CD4-positive, alpha-beta T cell treated with Interleukin-6 at 100 ng/mL for 8 hours (primary cell): ENCODE results near the gene SORCS2.

Experiments
- DNase-seq: peaks from one replicate; pipeline ENCODE4 v3.0.0-alpha.2; 2020; ENCODE audit warnings: mixed read lengths, low spot score

SORCS2 gene

DNA sequence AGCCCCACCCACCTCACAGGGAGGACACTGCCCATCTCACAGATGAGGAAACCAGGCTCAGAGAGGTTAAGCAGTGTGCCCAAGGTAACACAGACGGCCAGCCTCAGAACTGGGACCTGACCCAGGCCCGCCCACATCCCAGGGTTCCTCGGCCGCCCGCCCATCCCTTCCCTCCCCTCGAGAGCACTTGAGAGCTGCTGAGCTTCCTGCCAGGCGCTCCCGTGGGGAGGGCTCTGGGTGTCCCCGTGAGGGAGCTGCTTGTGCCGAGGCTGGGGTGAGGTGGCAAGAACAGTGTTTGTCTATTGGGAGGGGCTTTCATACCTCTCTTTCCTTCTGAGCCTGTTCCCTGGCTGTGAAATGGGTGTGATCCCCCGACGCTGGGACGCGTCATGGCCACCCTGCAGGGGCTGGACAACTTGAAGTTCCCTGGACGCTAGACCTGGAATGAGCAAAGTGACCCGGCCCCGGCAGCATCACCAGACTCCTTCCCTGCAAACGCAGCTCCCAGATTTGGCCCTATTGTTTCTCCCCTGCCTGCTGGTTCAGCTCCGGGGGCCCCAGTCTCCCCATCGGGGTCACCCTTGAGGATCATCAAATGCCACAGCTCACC, 542.4 kb downstream of the SORCS2 start:
- DNase-seq: no peak

DNA sequence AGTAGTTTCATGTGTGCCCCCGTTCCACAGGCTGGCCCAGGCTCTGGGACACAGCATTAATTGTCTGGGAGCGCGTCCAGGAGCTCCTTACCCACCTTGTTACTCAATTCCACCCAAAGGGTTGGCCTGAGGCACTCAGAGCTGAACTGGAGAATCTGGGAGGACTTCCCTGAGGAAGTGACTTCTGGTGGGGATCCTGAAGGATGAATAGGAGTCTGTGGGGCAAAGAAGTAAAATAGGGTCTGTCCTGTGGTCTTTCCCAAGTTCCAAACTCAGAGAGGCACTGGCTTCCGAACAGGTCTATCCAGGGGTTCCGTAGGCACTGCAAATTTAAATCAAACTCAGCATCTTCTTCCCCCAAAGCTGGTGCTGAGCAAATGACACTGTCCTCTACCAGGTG, 543.1 kb downstream of the SORCS2 start:
- no peak for DNase-seq

DNA sequence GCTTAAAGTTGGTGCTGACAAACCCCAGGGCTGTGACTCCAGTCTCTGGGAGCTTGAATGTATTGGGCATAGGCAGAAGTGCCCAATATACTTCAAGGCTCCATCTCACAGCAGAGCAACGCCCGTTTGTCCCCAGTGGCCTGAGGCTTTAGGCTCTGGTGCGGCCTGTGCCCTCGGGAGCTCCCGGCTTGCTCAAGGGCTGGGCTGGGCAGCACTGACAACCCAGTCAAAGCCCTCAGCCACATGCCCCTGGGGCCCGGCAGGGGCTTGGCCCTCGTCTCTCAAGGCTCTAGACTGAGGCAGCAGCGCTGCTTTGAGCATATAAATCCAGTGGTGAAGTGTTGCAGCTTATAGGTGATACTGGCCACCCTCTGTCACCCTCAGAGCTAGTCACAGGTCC, 543.6 kb downstream of the SORCS2 start:
- no peak for DNase-seq

DNA sequence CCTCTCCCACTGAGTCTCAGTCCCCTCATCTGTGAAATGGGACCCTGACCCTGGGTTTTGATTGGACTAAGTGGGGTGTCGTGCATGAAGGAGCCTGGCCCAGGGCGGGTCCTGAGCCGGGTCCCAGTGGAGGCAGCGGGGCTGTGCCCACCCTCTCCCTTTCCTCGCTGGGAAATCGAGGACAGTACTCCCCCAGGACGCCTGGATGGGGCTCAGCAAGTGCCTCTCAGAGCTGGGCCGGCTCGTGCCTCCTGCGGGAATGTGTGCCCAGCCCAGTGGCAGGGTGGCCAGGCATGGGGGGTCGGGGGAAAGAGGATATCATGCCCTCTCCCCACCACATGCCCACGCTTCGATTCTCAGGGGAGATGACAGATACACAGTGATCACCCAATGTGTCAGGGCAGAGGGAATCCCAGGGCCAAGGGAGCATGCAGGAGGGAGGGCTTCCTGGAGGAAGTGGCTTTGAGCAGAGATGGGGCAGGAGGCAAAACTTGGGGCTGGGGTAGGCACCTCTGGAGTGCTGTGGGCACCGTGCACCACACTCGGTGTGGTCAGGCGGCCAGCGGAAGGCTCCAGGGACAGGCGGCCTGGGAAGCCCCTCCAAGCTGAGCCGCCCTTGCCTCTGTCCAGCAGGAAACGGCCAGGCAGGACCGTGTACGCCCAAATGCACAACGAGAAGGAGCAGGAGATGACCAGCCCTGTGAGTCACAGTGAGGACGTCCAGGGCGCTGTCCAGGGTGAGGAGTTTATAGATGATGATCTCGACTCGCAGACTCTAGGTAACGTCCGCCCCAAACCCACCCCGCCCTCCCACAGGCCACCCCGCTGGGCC, 544.3 kb downstream of the SORCS2 start:
- DNase-seq: no peak

DNA sequence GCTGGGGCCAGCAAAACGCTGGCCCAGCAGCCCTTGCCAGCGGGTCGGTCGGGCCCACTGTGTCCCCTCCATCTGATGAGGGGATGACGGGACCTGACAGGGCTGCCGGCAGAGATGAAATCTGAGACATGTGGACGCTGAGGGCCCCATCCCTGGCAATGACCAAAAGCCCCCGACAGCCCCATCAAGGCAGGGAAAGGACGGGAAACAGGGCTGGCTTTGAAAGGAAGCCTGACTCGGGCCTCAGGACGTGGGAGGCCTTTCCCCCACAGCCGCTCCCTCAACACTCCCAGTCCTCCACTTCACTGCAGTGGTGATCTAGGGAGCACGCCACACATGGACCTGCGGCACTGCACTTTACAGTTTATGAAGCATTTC, 544.9 kb downstream of the SORCS2 start:
- no peak for DNase-seq

DNA sequence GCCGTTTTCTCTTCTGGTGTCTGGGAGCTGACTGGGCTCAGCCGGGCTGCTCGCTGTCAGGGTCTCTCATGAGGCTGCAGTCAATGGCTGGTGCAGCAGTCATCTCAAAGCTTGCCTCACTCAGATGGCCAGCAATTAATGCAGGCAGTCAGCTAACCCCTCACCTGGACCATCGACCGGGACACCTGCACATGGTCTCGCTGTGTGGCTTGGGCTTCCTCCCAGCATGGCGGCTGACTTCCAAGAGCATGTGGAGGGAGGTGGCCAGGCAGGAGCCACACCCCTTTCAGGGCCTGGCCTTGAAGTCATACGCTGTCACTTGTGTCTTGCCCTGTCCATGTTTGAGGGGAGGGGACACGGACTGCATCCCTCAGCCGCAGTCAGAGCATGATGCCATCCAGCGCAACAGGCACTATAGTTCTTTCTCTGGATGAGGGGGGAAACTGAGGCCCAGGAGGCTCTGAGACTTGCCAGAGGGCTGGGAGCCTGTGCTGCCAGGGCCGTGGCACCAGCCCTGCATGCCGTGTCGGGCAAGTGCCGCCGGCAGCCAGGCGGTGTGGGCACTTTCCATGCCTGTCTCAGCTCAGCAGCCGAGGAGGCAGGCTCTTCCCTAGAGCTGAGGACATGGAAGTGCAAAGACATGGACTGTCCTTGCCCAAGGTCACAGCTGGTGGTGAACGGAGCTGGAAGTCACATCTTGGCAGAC, 545.6 kb downstream of the SORCS2 start:
- no peak for DNase-seq

DNA sequence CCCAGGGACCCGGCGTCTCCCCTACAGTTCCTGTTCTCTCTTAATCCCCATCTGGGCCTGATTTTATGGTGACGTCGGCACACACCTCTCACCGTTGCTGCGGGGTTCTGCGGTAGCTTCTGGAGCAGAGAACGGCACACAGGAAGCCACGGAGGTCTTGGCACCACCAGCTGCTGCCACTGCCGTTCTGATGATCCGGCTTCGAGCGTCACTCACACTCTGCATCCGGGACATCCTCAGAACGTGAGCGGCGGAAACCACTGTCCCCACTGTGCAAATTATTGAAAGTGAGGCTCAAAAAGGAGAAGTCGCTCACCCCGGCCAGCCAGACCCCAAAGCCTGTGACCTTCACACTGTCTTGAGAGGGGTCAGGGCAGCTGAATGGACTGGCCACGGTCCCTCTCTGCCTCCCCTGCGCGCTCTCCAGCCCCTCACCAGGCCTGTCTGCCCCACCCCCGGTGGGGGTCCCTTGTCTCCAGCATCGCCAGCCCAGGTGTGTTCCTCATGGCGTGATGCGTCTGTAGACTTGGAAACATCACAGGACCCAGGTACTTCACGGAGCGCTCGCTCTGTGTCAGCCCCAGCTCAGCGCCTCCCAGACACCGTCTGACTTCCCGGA, 546.2 kb downstream of the SORCS2 start:
- DNase-seq: no peak

DNA sequence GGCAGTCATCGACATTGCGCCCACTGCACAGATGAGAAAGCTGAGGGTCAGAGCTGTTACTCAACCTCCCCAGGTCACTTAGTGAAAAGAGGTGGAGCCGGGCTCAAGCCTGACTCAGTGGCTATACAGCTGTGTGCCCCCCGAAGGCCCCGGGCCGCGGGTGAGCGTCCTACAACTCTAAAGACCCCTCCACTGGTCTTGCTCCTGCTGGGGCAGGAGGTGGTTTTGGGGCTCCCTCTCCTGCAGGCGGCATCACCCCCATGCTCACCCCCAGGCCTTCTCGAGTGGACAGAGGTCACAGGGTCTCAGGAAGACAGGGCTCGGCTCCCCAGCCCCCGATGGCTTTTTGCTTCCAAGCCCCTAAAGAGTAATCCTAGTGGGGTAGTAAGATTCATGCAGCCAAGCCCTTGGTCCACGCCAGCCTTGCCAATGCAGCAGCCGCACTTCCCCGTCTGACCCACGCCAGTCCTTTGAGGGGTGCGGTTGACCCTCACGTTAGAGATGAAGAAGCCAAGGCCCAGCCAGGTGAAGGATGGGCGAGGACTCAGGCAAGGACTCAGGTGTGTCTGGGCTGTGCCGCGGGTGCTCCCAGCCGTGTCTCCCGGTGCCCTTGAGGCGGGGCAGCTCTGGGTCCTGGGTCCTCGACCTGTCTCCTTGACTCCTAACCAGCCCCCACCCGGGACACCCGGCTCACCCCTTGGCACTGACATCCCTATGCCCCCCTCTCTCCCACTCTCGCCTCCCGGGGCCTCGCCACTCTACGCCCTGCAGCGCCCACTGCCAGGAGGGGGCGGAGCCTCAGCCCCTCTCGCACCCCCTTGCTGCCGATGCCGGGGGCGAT, 547.0 kb downstream of the SORCS2 start:
- no peak for DNase-seq

DNA sequence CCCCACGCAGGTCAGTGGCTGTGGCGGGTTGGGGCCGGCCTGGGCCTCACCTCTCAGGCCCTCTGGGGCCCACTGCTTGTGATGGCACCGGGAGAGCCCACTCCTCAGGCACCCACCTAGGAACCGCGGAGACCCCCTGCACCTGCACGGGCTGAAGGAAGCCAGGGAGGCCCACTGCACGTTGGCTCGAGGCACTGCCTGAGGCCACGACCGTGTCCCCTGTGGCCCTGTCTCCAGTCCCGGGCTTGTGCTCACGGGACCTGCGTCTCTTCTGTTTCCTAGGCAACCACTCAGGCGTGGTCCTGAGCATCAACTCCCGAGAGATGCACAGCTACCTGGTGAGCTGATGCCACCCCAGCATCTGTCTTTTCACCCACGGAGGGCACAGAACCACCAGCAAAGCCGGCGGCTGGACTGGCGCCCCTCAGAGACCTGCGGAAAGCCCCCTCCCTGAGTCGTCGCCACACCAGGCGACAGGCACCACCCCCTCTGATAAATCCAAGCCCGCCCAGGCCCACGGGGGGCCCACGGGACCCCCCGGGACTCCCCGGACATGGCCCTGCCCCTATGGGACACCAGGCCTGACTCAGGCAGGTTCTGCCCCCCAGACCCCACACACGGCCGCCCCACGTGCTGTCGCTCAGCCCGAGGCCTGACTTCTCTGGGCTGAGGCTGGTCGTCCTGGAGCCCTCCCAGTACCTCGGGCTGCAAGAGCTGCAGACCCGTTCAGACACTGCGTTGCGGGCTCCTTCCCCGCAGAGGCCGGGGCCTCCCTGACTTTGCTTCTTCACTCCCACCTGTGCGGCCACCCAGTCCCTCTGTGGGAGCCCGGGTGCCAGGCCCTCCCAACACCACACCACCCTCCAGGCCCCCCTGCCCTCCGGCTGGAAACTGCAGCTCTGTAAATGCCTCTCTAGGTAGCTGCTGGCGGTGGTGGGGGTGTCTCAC, 547.9 kb downstream of the SORCS2 start:
- DNase-seq: no peak

DNA sequence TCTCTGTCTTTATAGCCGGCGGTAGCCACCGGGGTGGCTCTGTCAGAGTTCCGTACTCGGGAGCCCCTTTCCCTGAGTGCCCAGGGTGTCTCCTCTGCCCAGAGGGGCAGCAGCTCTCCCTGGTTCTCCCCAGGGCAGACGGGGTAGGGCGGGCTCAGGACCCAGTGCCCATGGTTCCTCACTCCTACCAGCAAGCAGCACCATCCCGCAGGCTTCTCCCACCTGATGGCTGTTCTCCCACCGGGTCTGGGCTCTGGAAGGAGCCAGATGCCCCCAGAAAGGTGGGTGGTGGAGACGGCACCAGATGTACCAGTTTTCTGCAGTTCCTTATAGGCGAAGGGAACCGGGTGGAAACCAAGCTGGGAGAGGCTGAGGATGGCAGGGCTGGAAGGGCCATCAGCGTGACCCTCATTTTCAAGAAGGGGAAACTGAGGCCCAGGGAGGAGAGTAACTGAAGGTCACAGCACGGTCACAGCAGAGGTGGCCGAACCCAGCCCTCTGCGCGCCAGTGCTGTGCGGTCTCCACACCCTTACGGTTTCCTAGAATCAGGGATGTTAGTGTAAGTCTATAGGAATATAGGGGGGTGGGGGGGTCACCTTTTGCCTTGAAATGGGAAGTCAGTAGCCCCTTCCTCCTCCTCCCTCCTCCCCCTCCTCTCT, 548.7 kb downstream of the SORCS2 start:
- DNase-seq: no peak

DNA sequence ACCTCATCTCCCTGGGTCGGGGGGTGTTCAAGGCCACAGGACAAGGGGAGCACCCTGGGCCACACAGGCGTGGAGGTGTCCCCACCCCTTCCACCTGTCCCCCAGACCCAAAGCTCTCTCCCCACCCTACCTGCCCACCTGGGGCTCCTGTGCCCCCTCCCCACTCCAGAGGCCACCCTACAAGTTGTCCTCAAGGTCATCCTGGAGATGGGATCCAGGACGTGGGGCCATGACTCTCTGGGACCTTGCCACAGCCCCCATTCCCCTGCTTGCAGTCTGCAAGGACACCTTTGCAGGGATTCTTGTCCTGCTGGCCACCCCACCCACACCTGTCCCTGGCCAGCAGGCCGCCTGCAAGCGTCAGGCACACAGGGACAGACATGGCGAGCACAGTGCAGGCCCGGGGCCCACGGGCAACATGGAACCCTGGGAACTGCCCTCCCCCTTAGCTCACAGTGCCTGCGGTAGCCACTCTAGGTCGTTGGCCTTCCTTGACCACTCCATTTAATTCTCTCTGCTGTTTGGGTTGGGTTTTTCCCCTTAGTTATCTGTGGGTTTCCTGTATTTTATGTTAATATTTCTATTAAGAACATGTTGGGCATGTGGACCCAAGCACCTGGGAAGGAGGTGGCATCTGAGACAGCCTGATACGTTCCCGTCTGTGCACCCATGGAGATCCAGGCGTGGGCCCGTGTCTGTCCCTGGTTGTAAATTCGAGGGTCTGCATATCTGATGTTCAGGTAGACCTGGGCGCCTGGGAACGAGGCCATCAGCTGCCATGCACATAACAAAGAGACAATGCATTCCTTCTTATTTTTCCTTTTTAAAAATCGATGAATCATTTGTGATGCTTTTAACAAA, 549.8 kb downstream of the SORCS2 start:
- no peak for DNase-seq

DNA sequence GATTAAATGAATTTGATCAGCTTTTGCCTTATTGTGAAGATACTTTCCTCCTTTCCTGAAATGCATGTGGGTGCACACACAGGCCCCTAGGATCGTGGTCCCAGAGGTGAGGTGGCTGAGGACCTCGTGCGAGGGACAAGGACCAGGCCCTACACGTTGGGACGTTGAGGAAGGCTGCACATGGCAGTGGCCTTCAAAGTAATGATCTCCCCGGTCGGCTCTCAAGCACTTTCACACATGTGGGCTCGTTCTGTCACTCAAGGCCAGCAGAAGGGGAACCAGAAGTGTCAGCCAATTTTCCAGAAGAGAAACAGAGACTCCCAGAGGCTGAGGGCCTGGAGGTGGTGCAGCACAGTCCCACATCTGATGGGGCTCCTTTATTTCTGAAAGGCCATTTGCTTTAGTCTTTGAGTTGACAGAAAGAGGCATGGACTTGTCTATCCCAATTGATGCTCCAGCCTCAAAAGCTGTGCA, 550.5 kb downstream of the SORCS2 start:
- DNase-seq: no peak

DNA sequence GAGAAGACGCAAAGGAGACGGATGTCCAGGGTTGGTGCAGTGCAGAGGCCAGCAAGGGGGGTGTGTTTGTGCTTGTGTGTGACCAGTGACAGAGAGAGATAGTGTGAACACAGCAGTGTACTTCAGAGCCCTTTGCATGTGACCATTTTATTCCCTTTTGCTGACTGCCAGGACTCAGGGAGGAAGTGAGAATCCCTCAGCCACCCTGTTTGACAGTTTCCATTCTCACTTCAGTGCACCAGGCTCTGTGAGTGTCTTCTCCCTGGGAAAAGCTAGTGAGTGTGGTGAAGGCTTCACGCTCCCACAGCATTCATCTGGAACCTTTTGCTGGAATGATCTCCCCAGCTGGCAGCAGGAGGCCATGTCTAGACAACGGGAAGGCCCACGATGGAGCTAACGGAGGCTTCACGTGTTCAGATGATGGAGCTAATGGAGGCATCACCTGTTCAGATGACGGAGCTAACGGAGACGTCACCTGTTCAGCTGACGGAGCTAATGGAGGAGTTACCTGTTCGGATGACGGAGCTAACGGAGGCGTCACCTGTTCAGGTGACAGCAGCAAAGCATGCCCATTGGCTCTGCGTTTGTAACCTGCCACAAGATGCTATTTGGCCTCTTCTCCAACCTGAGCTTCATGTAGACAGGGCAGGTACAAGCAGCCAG, 551.9 kb downstream of the SORCS2 start:
- DNase-seq: no peak

DNA sequence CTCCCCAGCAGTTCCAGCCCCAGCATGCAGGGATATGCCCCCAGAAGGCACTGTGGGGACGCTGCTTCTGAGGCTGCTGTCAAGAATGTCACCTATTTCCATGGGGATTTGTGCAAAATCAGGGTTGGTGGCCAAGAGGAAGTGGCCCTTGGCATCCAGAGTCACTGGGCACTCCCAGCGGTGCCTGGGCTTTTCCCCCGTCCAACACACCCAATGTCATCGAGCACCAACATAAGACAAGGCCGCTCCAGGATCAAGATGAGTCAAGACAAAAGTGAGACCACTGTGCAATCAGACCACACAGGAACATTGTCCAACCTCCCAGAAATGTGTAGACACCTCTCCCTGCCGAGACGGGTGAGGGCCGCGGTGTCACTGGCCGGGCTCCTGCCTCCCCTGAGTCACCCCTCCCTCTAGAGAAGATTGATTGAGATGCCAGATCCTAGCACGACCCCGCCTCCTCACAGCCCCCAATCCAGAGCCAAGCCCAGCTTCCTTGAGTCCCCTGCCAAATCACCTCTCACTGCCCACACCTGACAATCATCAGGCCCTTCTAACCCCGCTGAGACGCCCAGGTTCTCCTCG, 553.1 kb downstream of the SORCS2 start:
- DNase-seq: no peak

DNA sequence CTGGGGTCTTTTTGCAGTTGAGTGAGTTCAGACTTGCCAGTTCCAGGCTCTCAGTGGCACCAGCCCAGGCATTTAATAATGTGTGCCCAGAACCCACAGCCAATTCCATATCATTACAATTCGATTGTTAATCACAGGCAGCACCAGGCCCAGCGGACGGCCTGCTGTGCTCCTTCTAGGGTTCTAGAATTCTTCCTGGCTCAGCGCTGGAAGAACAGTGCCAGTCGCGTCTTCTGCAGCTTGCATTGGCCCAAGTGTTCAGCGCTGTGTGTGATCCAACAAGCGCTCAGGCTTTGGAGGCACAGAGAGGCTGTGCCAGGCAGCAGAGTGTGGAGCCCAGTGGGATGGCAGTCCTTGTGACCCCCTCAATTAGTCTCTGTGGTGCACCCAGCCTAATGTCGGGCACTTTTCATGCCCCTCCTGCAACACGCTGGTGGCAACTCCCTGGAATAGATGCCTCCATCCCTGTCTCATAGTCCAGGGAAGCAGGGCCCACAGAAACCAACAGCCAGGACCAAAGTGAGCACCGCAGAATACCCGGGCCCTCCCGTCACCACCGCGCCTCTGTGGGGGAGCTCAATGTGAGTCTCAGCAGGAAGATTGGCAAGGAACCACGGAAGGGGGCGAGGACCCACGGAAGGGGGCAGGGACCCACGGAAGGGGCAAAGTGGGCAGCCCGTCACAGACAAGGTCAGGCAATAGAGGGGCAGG, 554.2 kb downstream of the SORCS2 start:
- DNase-seq: no peak

DNA sequence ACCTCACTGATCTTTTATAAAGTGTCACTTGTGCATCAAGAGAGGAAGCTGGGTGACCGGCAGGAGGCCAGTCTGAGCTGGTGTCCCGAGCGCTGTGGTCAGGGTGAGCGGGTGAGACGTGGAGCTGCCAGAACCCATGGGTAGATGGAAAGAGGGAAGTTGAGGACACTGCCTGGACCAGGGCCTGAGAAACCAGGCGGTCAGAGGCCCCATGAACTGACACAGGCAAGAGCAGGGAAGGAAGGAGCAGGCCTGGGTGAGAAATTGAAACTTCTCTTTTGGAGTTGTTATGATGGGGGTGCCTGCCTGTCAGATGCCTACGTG, 554.7 kb downstream of the SORCS2 start:
- no peak for DNase-seq

DNA sequence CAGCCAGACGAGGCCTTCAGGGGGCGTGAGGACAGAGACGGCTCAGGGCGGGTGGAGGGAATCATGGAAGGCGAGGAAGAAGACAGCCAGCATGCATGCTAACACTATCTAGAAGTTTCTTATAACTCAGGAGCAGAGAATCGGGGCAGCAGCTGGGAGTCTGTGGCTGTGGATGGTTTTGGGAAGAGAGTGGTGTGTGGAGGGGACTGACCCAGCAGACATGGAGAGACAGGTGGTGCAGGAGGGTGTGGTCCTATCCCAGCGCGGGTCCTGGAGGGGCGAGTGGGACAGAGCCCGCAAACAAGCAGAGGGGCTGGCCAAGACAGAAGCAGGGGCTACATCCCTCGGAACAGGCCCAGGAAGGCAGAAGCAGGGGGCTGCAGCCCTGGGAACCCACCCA, 555.2 kb downstream of the SORCS2 start:
- no peak for DNase-seq

DNA sequence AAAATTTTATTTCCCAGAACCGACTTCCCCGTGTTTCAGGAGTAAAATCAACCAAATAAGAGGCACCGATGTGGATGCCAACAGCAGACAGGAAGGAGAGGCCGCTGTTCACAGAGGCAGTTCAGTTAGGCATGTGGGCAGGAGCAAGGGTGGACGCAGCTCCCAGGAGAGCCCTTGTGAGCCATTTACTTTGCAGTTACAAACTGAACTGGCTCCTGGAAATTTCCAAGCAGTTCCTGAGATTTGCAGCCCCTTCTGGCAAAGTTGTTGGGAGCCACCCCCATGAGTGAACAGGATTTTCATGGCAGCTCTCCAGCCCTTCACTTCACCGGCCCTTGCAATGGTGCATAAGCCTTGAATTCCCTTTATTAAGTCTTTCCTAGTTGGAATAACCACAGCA, 558.2 kb downstream of the SORCS2 start:
- DNase-seq: no peak
